ENCODE results near the gene CORO6.

DNA sequence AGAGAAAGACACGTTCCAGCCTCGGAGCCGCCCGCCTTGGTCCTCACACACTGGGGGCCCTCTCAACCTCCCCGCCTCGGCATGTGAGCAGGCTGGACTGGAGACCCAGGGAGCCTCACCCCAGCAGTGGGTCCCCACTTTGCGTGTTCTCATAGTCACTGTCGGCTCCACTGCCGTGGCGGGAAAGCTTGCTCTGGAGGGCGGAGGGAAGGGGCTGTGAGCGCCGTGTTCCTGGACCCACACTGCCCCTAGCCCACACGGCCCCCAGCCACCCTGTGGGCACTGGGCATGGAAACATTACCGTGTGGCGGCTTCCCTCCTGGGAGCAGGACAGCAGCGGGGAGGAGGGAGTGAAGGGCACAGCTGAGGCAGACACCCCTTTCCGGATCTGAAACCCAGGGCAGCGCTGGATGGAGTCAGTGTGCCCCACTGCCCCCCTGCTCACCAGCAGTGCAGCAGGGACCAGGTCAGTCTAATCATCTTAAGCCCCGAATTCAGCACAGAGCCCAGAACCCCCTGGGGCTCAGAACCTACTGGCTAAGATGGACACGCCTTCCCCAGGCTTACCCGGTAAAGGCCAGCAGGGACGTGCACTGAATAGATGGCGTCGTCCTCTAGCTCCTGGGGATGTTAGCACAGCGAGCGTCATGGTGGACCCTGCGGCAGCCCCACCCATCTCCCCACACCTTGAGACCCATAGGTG, 47.0 kb downstream of the CORO6 start:
- TF ChIP-seq, protein P1, sequence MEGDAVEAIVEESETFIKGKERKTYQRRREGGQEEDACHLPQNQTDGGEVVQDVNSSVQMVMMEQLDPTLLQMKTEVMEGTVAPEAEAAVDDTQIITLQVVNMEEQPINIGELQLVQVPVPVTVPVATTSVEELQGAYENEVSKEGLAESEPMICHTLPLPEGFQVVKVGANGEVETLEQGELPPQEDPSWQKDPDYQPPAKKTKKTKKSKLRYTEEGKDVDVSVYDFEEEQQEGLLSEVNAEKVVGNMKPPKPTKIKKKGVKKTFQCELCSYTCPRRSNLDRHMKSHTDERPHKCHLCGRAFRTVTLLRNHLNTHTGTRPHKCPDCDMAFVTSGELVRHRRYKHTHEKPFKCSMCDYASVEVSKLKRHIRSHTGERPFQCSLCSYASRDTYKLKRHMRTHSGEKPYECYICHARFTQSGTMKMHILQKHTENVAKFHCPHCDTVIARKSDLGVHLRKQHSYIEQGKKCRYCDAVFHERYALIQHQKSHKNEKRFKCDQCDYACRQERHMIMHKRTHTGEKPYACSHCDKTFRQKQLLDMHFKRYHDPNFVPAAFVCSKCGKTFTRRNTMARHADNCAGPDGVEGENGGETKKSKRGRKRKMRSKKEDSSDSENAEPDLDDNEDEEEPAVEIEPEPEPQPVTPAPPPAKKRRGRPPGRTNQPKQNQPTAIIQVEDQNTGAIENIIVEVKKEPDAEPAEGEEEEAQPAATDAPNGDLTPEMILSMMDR (IDR thresholded peaks at IDR 0.05) = no peak
- TF ChIP-seq POLR2AphosphoS5 (IDR thresholded peaks at IDR 0.05; ENCODE audit: low read depth, low read length) (no peak; the same call in 1 of the 2 replicates), TCF7L2 (IDR thresholded peaks at IDR 0.05; ENCODE audit: low read depth, low read length) (no peak)

All from Panc1 (cell line).